Naive thymus-derived CD8-positive, alpha-beta T cell (primary cell): ENCODE results near the gene ZSCAN32. TPM values are rescaled to one million over a fixed set of nuclear protein-coding genes. Genes with fewer than 3 reads are reported as not detected.
A peak's percentile ranks its signal among the peaks of the same experiment; 100 is the strongest.

Experiments used
- ATAC-seq, 2 donors: fragments of 150-1000 bp; cut with Tn5 transposase in 1 of 2; sonication (Bioruptor Pico), chemical (Tn5 transposase) in 1 of 2; 1 replicate in 1 of 2; 2 replicates in 1 of 2; pipeline ENCODE4 v1.10.0; 2021; ENCODE audit warnings: mild to moderate bottlenecking in 2 of 2, moderate library complexity in 2 of 2
- POLR2A ChIA-PET: fragments of 350-600 bp; sonication (Branson Sonifier 250); formaldehyde crosslinking; loops from one replicate; lab custom pipeline; 2021; ENCODE audit warnings: antibody characterized with exemption; lab: Charles Lee
- DNase-seq, 10 donors: peaks; one replicate each; pipeline versions ENCODE4 v3.0.0 to v3.0.0-alpha.2; 2020 to 2022
- H3K27ac Mint-ChIP-seq, 10 donors: one replicate each; pipeline ENCODE4 v1.8.0; 2020 to 2022; ENCODE audit warnings: mild to moderate bottlenecking in 10 of 10, mixed read lengths in 10 of 10, moderate library complexity in 4 of 10, inconsistent platforms in 1 of 10
- H3K27me3 Mint-ChIP-seq, 5 donors: one replicate each; pipeline ENCODE4 v1.8.0; 2021 to 2022; ENCODE audit warnings: mixed read lengths in 5 of 5
- H3K36me3 Mint-ChIP-seq, 3 donors: one replicate each; pipeline ENCODE4 v1.8.0; 2020 to 2022; ENCODE audit warnings: mixed read lengths in 3 of 3, mild to moderate bottlenecking in 2 of 3, inconsistent platforms in 1 of 3
- H3K4me1 Mint-ChIP-seq, 4 donors: one replicate each; pipeline ENCODE4 v1.8.0; 2021 to 2022; ENCODE audit warnings: mixed read lengths in 4 of 4
- H3K4me3 Mint-ChIP-seq, 10 donors: one replicate each; pipeline ENCODE4 v1.8.0; 2020 to 2022; ENCODE audit warnings: mild to moderate bottlenecking in 10 of 10, mixed read lengths in 10 of 10, moderate library complexity in 6 of 10, inconsistent platforms in 1 of 10
- H3K9me3 Mint-ChIP-seq, 9 donors: one replicate each; pipeline ENCODE4 v1.8.0; 2020 to 2022; ENCODE audit warnings: mixed read lengths in 9 of 9, mild to moderate bottlenecking in 3 of 9, inconsistent platforms in 1 of 9, moderate library complexity in 1 of 9
- polyA plus RNA-seq, 3 donors: library from polyadenylated mRNA; unstranded; fragments of 300-500 nt; fragmentation: Illumina TruSeq; gene quantifications; one replicate each; pipeline ENCODE4 v1.2.3, GENCODE V29; 2021
- total RNA-seq, 8 experiments: library from RNA in 2 of 8; stranded (reverse) in 2 of 8; gene quantifications; one replicate each; pipeline ENCODE4 v1.2.3 and lab custom pipeline; 2021 to 2026

ZSCAN32 gene
- total RNA-seq (10 to 100 TPM; 26.8 to 28.4 TPM), polyA plus RNA-seq (10 to 100 TPM in 2 of 3 donors, 1 to 10 TPM in 1; 8.6 to 20.8 (median 19.0) TPM), total RNA-seq (lab: John Stamatoyannopoulos, UW) (17.1 to 44.8 (median 33.3) reads per million in 6 experiments)

GRCh38 chr16:3400779-3401688 is at the start of gene ZSCAN32, which contains the start of gene ZNF174:
TSS of gene ZSCAN32 (minus strand) at chr16:3401004. CDS start at chr16:3397557, 3,447 bp downstream.
TSS of gene ZNF174 (plus strand) at chr16:3401215. CDS start at chr16:3402005, 790 bp downstream.
- H3K9me3 Mint-ChIP-seq: peaks cover 3 to 55% (median 24%) of the 10 kb centered on the region in 9 donors
- peak within 1 kb of the TSS; percentile 85 to 96 (median 90) for H3K27ac Mint-ChIP-seq
- ATAC-seq: peak; percentile 95 to 97
- DNase-seq: peak; percentile 94 to 99 (median 98)
- H3K4me1 Mint-ChIP-seq: peaks cover 29 to 70% (median 55%) of the 10 kb centered on the region in 4 donors
- peaks cover 44 to 57% (median 52%) of the 10 kb centered on the region in 3 donors for H3K36me3 Mint-ChIP-seq
- POLR2A ChIA-PET: interaction anchor here (0.5 to 4.2 kb wide), 26 partner anchors 8 to 272 kb away, joined by 3 to 41 read pairs (median 5); partner anchors contain the start of genes CLUAP1, NAA60, TIGD7 and ZNF200
- no peaks in the 10 kb centered on the region for H3K27me3 Mint-ChIP-seq
- peak within 1 kb of the TSS; percentile 88 to 97 (median 95) for H3K4me3 Mint-ChIP-seq

GRCh38 chr16:3444032-3444388 is 43.2 kb upstream of the ZSCAN32 start:
- ATAC-seq: peak; percentile 37 to 61
- peaks cover 0 to 21% (median 13%) of the 10 kb centered on the region in 9 donors for H3K9me3 Mint-ChIP-seq
- peak overlapping the region; percentile 88 to 99 (median 96) for H3K27ac Mint-ChIP-seq
- H3K4me1 Mint-ChIP-seq: peaks cover 5 to 48% (median 27%) of the 10 kb centered on the region in 4 donors
- peak overlapping the region; percentile 92 to 99 (median 95) for H3K4me3 Mint-ChIP-seq
- H3K27me3 Mint-ChIP-seq: no peaks in the 10 kb centered on the region
- peaks cover 24 to 35% (median 26%) of the 10 kb centered on the region in 3 donors for H3K36me3 Mint-ChIP-seq
- POLR2A ChIA-PET: interaction anchor here (0.6 to 3.2 kb wide), 18 partner anchors 11 to 314 kb away, joined by 3 to 21 read pairs (median 4); partner anchors contain the start of genes CLUAP1, SLX4, ZNF174 and ZNF263
- peak in 6 of 10 donors; percentile 27 to 65 (median 32) for DNase-seq

DNA sequence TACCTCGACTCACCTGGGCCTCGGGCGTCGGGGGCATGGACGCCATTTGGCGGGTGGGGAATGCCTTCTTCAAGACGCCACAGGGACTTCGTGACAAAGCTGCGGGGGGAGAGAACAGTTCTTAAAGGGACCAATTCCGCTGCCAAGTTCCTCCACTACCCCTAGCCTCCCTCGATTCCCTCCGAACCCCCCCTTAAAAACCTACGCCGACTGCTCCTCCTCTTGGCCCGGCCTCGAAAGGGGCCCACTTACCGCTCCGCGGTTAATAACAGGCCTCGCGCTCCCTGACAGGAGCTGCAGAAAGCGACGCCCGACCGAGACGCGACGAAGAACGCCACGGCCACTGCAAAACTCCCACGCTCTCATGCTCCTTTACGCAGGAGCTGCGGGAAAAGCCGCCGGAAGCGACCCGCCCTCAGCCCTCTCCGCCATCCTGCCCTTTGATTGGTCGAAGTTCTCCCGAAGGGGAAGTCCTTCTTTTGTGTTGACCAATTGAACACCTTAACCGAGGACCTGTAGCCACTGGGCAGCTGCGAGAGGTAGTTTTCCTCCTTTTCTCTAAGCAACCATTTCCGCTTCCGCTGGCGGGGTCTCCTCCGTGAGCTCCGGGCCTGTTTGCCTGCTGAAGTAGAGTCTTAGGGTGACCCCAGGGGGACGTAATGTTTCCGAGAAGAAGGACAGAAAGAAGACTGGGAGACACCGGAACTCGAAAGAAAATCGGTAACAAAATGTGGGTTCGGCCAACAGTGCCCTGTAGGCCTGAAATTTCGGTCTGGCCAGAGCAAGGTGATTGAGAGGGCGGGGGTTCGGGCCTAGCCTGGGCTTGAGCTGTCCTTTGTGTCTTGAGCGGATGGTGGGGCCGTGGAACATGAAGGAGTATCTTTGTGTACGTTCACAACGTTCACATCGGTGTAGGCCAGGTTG is 42.6 kb upstream of the ZSCAN32 start, which contains the start of the genes NAA60 and ZNF597:
Gene NAA60 (plus strand): TSS at position 573 of the 924 bp plus-strand sequence. CDS start 32,548 bp downstream, outside the sequence.
Gene ZNF597 (minus strand): TSS at position 397 of the 924 bp plus-strand sequence. CDS start 351 bp downstream, at position 46.
- peaks cover 0 to 26% (median 13%) of the 10 kb centered on the region in 9 donors for H3K9me3 Mint-ChIP-seq
- peak within 1 kb of the TSS; percentile 92 to 99 (median 95) for H3K4me3 Mint-ChIP-seq
- peak; percentile 54 to 89 (median 80) for DNase-seq
- POLR2A ChIA-PET: interaction anchor here (0.6 to 3.2 kb wide), 18 partner anchors 12 to 314 kb away, joined by 3 to 21 read pairs (median 5); partner anchors contain the start of genes CLUAP1, SLX4, ZNF174 and ZNF200
- ATAC-seq: peak; percentile 93 to 97
- H3K36me3 Mint-ChIP-seq: peaks cover 24 to 35% (median 24%) of the 10 kb centered on the region in 3 donors
- peak within 1 kb of the TSS; percentile 88 to 99 (median 96) for H3K27ac Mint-ChIP-seq
- peaks cover 5 to 48% (median 28%) of the 10 kb centered on the region in 4 donors for H3K4me1 Mint-ChIP-seq
- H3K27me3 Mint-ChIP-seq: no peaks in the 10 kb centered on the region

DNA sequence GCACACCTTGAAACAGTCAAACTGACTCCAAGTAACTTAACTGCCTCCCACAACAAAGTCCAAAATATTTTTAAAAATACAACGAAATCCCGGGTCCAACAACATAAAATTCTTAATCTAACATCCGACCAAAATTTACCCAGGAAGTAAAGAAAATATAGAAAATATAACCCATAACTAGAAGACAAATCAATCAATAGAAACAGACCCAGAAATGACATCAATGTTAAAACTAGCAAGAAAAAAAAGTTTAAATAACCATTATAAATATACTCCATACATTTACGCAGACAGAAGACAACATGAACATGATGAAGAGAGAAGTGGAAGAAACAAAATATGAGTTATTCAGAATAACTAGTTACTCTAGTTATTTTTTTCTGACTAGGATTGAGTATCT is 38.8 kb upstream of the ZSCAN32 start:
- ATAC-seq (no peak), DNase-seq (no peak)
- POLR2A ChIA-PET: no interaction called here
- Mint-ChIP-seq H3K36me3 (peaks cover 24 to 53% (median 33%) of the 10 kb centered on the region in 3 donors), H3K4me1 (peaks cover 7 to 34% (median 24%) of the 10 kb centered on the region in 4 donors), H3K27me3 (peaks cover 0 to 2% (median 0%) of the 10 kb centered on the region in 5 donors), H3K9me3 (peaks cover 0 to 27% (median 13%) of the 10 kb centered on the region in 9 donors), H3K4me3 (no peak overlapping the region), H3K27ac (no peak overlapping the region)

- H3K4me1 Mint-ChIP-seq: peaks cover 10 to 30% (median 18%) of the 10 kb centered on the region in 4 donors
- H3K9me3 Mint-ChIP-seq: peaks cover 0 to 17% (median 2%) of the 10 kb centered on the region in 9 donors
- no peak for ATAC-seq
- H3K4me3 Mint-ChIP-seq: no peak overlapping the region
- H3K27ac Mint-ChIP-seq: peak overlapping the region in 2 of 10 donors; percentile 23 to 43
- POLR2A ChIA-PET: no interaction called here
- peaks cover 0 to 2% (median 0%) of the 10 kb centered on the region in 5 donors for H3K27me3 Mint-ChIP-seq
- H3K36me3 Mint-ChIP-seq: peaks cover 7 to 51% (median 21%) of the 10 kb centered on the region in 3 donors
- DNase-seq: no peak
Measured at GRCh38 chr16:3434373-3434772, 33.6 kb upstream of the ZSCAN32 start.

DNA sequence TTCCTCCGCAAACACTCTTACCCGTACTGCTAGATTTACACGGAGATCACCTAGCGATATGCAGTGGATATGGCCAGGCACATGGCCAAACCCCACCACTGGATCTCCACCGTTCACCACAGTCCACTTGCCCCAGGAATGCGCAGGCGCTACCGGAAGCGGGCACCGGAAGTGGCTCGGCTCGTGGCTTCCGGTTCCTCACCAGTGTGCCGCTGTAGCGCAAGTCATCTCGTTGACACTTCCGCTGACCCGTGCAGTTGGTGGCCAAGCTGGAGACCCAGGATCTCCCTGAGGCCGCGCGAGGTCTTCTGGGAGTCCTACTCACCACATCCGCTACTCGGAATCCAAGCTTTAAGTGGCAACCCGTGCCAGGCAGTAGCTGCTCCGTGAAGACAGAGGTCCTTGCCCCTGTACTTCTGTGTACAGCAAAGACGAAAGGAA is 31.0 kb upstream of the ZSCAN32 start:
- Mint-ChIP-seq H3K27me3 (peaks cover 0 to 2% (median 0%) of the 10 kb centered on the region in 5 donors), H3K4me1 (peaks cover 6 to 24% (median 17%) of the 10 kb centered on the region in 4 donors), H3K9me3 (peaks cover 0 to 9% (median 0%) of the 10 kb centered on the region in 9 donors), H3K36me3 (peaks cover 6 to 31% (median 15%) of the 10 kb centered on the region in 3 donors), H3K4me3 (peak overlapping the region; percentile 52 to 74 (median 66)), H3K27ac (peak overlapping the region in 9 of 10 donors; percentile 26 to 83 (median 67))
- DNase-seq: peak; percentile 7 to 75 (median 46)
- peak; percentile 63 to 82 for ATAC-seq
- POLR2A ChIA-PET: interaction anchor here (1.3 to 1.4 kb wide), 2 partner anchors 26 to 30 kb away, joined by 4 to 5 read pairs; no protein-coding TSS in a partner anchor

- ATAC-seq: no peak
- Mint-ChIP-seq H3K9me3 (peaks cover 2 to 92% (median 34%) of the 10 kb centered on the region in 9 donors), H3K27ac (no peak overlapping the region), H3K4me1 (peaks cover 0 to 1% (median 0%) of the 10 kb centered on the region in 4 donors), H3K27me3 (peaks cover 0 to 3% (median 0%) of the 10 kb centered on the region in 5 donors), H3K4me3 (no peak overlapping the region), H3K36me3 (peaks cover 13 to 42% (median 35%) of the 10 kb centered on the region in 3 donors)
- no peak for DNase-seq
- POLR2A ChIA-PET: no interaction called here
Measured at GRCh38 chr16:3413730-3414379, 13.1 kb upstream of the ZSCAN32 start.

DNA sequence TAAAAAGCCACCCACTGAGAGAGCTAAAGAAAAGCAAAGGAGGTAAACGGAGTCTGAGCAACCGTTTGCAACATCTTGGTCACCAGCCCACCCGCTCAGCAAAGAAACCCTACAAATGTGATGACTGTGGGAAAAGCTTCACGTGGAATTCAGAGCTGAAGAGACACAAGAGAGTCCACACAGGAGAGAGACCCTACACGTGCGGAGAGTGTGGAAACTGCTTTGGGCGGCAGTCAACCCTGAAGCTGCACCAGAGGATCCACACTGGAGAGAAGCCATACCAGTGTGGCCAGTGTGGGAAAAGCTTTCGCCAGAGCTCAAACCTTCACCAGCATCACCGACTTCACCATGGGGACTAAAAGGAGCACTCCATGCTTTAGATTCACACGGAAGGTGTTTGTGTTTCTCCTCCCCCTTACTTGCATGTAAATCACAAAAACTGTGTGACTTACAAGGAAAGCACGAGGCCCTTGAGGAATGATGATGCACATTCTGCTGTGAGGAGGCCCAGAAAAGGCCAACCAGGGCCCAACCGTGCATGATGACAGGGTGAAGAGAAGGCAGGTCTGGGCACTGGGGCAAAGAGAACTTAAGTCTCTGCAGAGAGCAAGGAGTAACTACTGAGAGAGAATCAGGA is 7.9 kb upstream of the ZSCAN32 start:
- Mint-ChIP-seq H3K9me3 (peaks cover 0 to 93% (median 37%) of the 10 kb centered on the region in 9 donors), H3K27ac (no peak overlapping the region), H3K4me3 (no peak overlapping the region), H3K36me3 (peaks cover 57 to 82% (median 59%) of the 10 kb centered on the region in 3 donors), H3K27me3 (no peaks in the 10 kb centered on the region), H3K4me1 (peaks cover 0 to 16% (median 7%) of the 10 kb centered on the region in 4 donors)
- no peak for ATAC-seq
- DNase-seq: no peak
- POLR2A ChIA-PET: interaction anchor here (0.6 to 1.2 kb wide), 4 partner anchors 9 to 138 kb away, joined by 3 read pairs; no protein-coding TSS in a partner anchor

DNA sequence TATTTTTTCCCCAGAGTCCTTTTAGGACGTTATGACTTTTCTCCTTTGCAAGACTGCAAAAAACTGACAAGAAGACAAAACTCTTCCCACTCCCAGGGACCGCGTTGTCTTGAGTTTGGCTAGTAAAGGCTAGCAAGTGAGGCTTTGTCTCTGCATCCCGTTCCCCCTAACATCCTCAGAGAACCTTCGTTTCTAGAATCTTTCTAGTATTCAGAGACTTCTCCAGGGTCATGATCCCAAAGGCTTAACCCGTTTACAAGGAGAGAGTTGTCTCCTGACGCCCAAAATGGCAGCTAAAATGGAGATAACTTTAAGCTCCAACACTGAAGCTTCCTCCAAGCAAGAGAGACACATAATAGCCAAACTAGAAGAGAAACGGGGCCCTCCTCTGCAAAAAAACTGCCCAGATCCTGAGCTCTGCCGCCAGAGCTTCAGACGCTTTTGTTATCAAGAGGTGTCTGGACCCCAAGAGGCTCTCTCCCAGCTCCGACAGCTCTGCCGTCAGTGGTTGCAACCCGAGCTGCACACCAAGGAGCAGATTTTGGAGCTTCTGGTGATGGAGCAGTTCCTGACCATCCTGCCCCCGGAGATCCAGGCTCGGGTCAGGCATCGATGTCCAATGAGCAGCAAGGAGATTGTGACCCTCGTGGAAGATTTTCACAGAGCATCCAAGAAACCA is 1.1 kb upstream of the ZSCAN32 start:
- H3K9me3 Mint-ChIP-seq: peaks cover 7 to 55% (median 23%) of the 10 kb centered on the region in 9 donors
- ATAC-seq: no peak
- H3K27ac Mint-ChIP-seq: peak overlapping the region; percentile 85 to 91 (median 87)
- peak overlapping the region; percentile 88 to 97 (median 95) for H3K4me3 Mint-ChIP-seq
- no peak for DNase-seq
- peaks cover 44 to 57% (median 52%) of the 10 kb centered on the region in 3 donors for H3K36me3 Mint-ChIP-seq
- POLR2A ChIA-PET: interaction anchor here (0.7 to 4.2 kb wide), 19 partner anchors 9 to 729 kb away, joined by 3 to 41 read pairs (median 6); partner anchors contain the start of genes CLUAP1, NAA60, TIGD7 and ZNF200
- no peaks in the 10 kb centered on the region for H3K27me3 Mint-ChIP-seq
- H3K4me1 Mint-ChIP-seq: peaks cover 22 to 65% (median 47%) of the 10 kb centered on the region in 4 donors
